ENCODE measurements around the gene STK24.

The STK24 gene

GRCh38 chr13:98524793-98525192 is 52.1 kb downstream of the STK24 start:
- 94 to 95% methylated on average over 11 of the region's 11 CpGs for WGBS, 2 experiments
- Histone ChIP-seq H3K9me3 (ENCODE audit: control insufficient read depth, low read length) (no peaks in the 10 kb centered on the region), H3K27me3 (ENCODE audit: control insufficient read depth, insufficient read depth, low read length, poor library complexity, severe bottlenecking) (no peaks in the 10 kb centered on the region), H3K36me3 (ENCODE audit: control insufficient read depth, insufficient read depth, low read length) (no peaks in the 10 kb centered on the region), H3K4me3 (ENCODE audit: insufficient read depth, low read depth, low read length) (no peak overlapping the region), H3K4me1 (ENCODE audit: control insufficient read depth, insufficient read depth, low read length) (peaks cover 32% of the 10 kb centered on the region), H3K27ac (ENCODE audit: insufficient read depth, low read depth, low read length, poor library complexity, severe bottlenecking) (peak overlapping the region; percentile 66)

GRCh38 chr13:98524391-98524790 is 52.5 kb downstream of the STK24 start:
- no peaks in the 10 kb centered on the region for H3K27me3 ChIP-seq (ENCODE audit: control insufficient read depth, insufficient read depth, low read length, poor library complexity, severe bottlenecking)
- no peak overlapping the region for H3K4me3 ChIP-seq (ENCODE audit: insufficient read depth, low read depth, low read length)
- no peak overlapping the region for H3K27ac ChIP-seq (ENCODE audit: insufficient read depth, low read depth, low read length, poor library complexity, severe bottlenecking)
- no peaks in the 10 kb centered on the region for H3K9me3 ChIP-seq (ENCODE audit: control insufficient read depth, low read length)
- WGBS, 2 experiments, result 93 to 95% methylated on average over 9 to 10 of the region's 11 CpGs
- H3K4me1 ChIP-seq (ENCODE audit: control insufficient read depth, insufficient read depth, low read length), result peaks cover 32% of the 10 kb centered on the region
- no peaks in the 10 kb centered on the region for H3K36me3 ChIP-seq (ENCODE audit: control insufficient read depth, insufficient read depth, low read length)

DNA sequence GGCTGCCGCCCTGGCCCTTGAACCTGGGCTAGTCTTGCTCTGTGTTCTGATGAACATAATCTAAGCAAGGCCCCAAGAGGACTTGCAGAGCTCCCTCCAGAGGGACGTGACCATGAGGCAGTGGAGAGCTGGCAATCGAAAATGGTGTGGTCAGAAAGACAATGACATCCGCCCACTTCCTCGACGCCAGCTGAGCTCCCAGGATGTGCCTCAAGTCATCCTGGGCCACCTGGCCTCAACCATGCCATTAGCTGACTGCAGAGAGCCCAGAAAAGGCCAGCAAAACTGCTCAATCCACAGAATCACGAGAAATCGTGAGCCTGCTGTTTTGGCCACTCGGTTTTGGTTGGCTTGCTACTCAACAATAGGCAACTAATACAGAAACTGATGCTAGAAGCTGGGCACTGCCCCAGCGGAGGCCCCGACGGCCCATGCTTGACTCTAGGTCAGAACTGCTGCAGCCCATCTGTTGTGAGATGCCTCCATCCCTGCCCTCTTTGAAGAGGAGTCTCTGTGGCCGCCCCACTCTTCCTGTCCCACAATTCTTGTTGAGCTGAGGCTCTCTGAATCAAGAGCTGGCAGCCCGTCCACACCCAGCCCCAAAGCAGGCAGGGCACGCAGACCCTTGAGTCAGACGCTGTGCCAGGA is 53.3 kb downstream of the STK24 start:
- no peaks in the 10 kb centered on the region for H3K36me3 ChIP-seq (ENCODE audit: control insufficient read depth, insufficient read depth, low read length)
- no peak overlapping the region for H3K27ac ChIP-seq (ENCODE audit: insufficient read depth, low read depth, low read length, poor library complexity, severe bottlenecking)
- 92 to 94% methylated on average over 16 of the region's 16 CpGs for WGBS, 2 experiments
- H3K9me3 ChIP-seq (ENCODE audit: control insufficient read depth, low read length), result no peaks in the 10 kb centered on the region
- no peaks in the 10 kb centered on the region for H3K27me3 ChIP-seq (ENCODE audit: control insufficient read depth, insufficient read depth, low read length, poor library complexity, severe bottlenecking)
- no peak overlapping the region for H3K4me3 ChIP-seq (ENCODE audit: insufficient read depth, low read depth, low read length)
- H3K4me1 ChIP-seq (ENCODE audit: control insufficient read depth, insufficient read depth, low read length), result peaks cover 23% of the 10 kb centered on the region

- H3K27ac ChIP-seq (ENCODE audit: insufficient read depth, low read depth, low read length, poor library complexity, severe bottlenecking), result no peak overlapping the region
- H3K36me3 ChIP-seq (ENCODE audit: control insufficient read depth, insufficient read depth, low read length), result no peaks in the 10 kb centered on the region
- H3K9me3 ChIP-seq (ENCODE audit: control insufficient read depth, low read length), result no peaks in the 10 kb centered on the region
- 85 to 91% methylated on average over 5 of the region's 5 CpGs for WGBS, 2 experiments
- H3K4me1 ChIP-seq (ENCODE audit: control insufficient read depth, insufficient read depth, low read length), result peaks cover 23% of the 10 kb centered on the region
- no peak overlapping the region for H3K4me3 ChIP-seq (ENCODE audit: insufficient read depth, low read depth, low read length)
- no peaks in the 10 kb centered on the region for H3K27me3 ChIP-seq (ENCODE audit: control insufficient read depth, insufficient read depth, low read length, poor library complexity, severe bottlenecking)
These were observed 54.5 kb downstream of the STK24 start for GRCh38 chr13:98522371-98522770.

DNA sequence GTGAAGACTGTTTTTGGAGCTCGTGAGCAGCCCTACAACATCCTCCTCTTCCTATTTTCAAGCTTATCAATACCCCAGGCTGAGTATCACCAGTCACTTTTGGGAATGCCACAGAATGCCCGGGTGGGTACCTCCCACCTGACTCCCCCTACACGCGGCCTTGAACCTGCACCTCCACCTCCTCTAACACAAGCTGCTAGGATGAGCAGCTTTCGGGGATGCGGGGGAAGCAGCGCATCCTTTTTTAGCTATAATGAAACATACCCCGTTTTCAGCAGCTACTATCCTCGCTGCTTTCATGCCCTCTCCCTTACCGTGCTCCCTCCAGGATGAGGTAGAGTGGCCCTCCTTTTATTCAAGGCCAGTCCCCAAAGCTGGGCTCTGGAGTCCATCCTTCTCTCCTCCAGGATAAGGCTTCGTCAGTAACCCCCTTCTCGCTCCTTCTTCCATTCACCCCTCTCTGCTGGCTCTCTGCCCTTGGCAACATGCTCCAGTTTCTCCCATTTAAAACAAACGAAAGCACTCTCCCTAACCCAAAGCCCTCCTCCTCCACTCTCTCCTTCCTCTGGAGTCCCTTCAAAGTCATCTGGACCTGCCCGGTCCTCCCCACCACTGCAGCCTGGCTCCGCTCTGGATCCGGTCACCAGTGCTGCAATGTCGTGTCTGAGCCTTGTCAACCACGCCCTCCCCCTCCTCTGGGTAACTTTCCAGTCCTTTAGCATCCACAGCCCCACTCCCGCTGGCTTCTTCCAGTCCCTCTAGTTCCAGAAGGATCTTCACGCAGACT is 55.3 kb downstream of the STK24 start:
- no peak overlapping the region for H3K27ac ChIP-seq (ENCODE audit: insufficient read depth, low read depth, low read length, poor library complexity, severe bottlenecking)
- no peaks in the 10 kb centered on the region for H3K36me3 ChIP-seq (ENCODE audit: control insufficient read depth, insufficient read depth, low read length)
- H3K27me3 ChIP-seq (ENCODE audit: control insufficient read depth, insufficient read depth, low read length, poor library complexity, severe bottlenecking), result no peaks in the 10 kb centered on the region
- no peak overlapping the region for H3K4me3 ChIP-seq (ENCODE audit: insufficient read depth, low read depth, low read length)
- peaks cover 24% of the 10 kb centered on the region for H3K4me1 ChIP-seq (ENCODE audit: control insufficient read depth, insufficient read depth, low read length)
- 90% methylated on average over 20 of the region's 20 CpGs for WGBS, 2 experiments
- H3K9me3 ChIP-seq (ENCODE audit: control insufficient read depth, low read length), result no peaks in the 10 kb centered on the region

DNA sequence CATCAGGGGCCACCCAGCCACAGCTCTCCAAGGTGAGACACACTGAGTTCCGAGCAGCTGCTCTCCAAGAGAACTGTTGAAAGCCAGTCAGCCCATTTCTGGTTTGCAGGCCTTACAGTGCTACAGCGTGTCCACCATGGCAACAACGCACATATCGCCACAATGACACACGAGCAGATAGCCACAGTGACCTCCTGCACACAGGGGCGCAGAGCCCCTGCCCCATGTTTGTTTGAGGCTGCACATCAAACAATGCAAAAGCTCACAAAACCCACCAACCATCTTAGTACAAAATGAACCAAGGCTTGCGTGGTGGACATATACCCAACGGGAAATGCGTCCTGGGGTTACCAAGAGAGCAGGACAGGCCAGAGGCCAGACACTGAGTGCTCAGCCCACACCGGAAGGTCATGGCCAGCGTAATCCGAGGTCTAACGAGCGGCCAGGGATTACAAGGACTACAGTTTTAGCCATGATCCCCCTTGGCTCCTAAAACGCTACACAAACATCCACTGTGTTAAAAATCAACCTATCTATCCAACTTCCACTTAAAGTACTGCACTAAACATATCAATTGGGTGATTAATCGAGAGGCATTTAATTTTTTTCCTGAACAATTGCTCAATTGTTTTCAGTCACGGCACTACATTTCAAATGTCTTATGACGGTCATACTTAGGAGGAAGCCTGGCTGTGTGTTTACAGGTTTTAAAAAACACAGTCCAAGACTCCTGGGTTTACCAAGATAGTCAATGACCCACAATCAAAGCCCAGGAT is 56.0 kb downstream of the STK24 start:
- Histone ChIP-seq H3K36me3 (ENCODE audit: control insufficient read depth, insufficient read depth, low read length) (no peaks in the 10 kb centered on the region), H3K27ac (ENCODE audit: insufficient read depth, low read depth, low read length, poor library complexity, severe bottlenecking) (no peak overlapping the region), H3K4me1 (ENCODE audit: control insufficient read depth, insufficient read depth, low read length) (peaks cover 31% of the 10 kb centered on the region), H3K9me3 (ENCODE audit: control insufficient read depth, low read length) (no peaks in the 10 kb centered on the region), H3K4me3 (ENCODE audit: insufficient read depth, low read depth, low read length) (no peak overlapping the region), H3K27me3 (ENCODE audit: control insufficient read depth, insufficient read depth, low read length, poor library complexity, severe bottlenecking) (no peaks in the 10 kb centered on the region)
- 94% methylated on average over 18 of the region's 18 CpGs for WGBS, 2 experiments

- Histone ChIP-seq H3K4me3 (ENCODE audit: insufficient read depth, low read depth, low read length) (no peak overlapping the region), H3K27ac (ENCODE audit: insufficient read depth, low read depth, low read length, poor library complexity, severe bottlenecking) (no peak overlapping the region), H3K27me3 (ENCODE audit: control insufficient read depth, insufficient read depth, low read length, poor library complexity, severe bottlenecking) (no peaks in the 10 kb centered on the region), H3K36me3 (ENCODE audit: control insufficient read depth, insufficient read depth, low read length) (no peaks in the 10 kb centered on the region), H3K9me3 (ENCODE audit: control insufficient read depth, low read length) (no peaks in the 10 kb centered on the region), H3K4me1 (ENCODE audit: control insufficient read depth, insufficient read depth, low read length) (peaks cover 24% of the 10 kb centered on the region)
- 77 to 79% methylated on average over 4 of the region's 4 CpGs for WGBS, 2 experiments
These were observed 56.9 kb downstream of the STK24 start for GRCh38 chr13:98519976-98520375.

- Histone ChIP-seq H3K4me3 (ENCODE audit: insufficient read depth, low read depth, low read length) (no peak overlapping the region), H3K27ac (ENCODE audit: insufficient read depth, low read depth, low read length, poor library complexity, severe bottlenecking) (no peak overlapping the region), H3K4me1 (ENCODE audit: control insufficient read depth, insufficient read depth, low read length) (peaks cover 22% of the 10 kb centered on the region), H3K36me3 (ENCODE audit: control insufficient read depth, insufficient read depth, low read length) (peaks cover 4% of the 10 kb centered on the region), H3K27me3 (ENCODE audit: control insufficient read depth, insufficient read depth, low read length, poor library complexity, severe bottlenecking) (no peaks in the 10 kb centered on the region), H3K9me3 (ENCODE audit: control insufficient read depth, low read length) (no peaks in the 10 kb centered on the region)
- 94% methylated on average over 5 of the region's 6 CpGs for WGBS, 2 experiments
These were observed 59.2 kb downstream of the STK24 start for GRCh38 chr13:98517576-98518310.

DNA sequence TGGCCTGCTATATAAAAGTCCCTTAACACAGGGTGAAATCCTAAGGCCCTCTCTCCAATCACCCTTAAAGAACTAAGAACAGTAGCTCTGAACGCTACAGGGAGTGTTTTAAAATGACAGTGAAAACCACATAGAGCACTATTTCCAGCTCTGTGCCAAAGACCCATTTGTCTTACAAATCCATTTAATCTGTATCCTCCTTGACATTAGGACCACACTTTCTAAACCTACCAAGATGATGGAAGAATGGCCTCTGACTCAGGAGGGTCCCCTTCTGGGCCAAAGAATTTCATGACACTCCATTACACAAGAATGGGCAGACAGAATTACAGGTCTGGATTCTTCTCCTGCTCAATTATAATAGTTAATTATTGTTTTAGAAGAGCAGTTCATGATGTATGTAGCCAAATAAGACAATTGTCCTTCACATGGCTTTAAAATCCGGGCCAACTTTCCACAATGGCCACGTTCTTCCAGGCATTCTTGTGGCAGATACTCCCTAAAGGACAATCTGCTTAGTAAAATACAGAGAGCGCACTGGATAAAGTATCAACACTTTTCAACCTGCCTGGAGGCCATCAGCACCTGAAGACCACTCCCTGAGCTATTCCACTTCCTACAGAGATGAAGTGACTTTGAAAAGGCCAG is 61.0 kb downstream of the STK24 start:
- Histone ChIP-seq H3K4me3 (ENCODE audit: insufficient read depth, low read depth, low read length) (no peak overlapping the region), H3K36me3 (ENCODE audit: control insufficient read depth, insufficient read depth, low read length) (peaks cover 4% of the 10 kb centered on the region), H3K4me1 (ENCODE audit: control insufficient read depth, insufficient read depth, low read length) (peaks cover 16% of the 10 kb centered on the region), H3K27ac (ENCODE audit: insufficient read depth, low read depth, low read length, poor library complexity, severe bottlenecking) (no peak overlapping the region), H3K27me3 (ENCODE audit: control insufficient read depth, insufficient read depth, low read length, poor library complexity, severe bottlenecking) (no peaks in the 10 kb centered on the region), H3K9me3 (ENCODE audit: control insufficient read depth, low read length) (no peaks in the 10 kb centered on the region)
- 80 to 89% methylated on average over 4 of the region's 4 CpGs for WGBS, 2 experiments
